GM23338 (cell line): Measurements from ENCODE around the gene GSTA1. TPM values are rescaled to one million over a fixed set of nuclear protein-coding genes. Genes with fewer than 3 reads are reported as not detected.
"Not testable (repeated sequence)": the region's sequence is repeated elsewhere in the genome, so short reads cannot be mapped to it uniquely, and the experiment has no call there.

Experiments
- ATAC-seq: fragments of 200-7000 bp; cut with Tn5 transposase; 3 replicates; pipeline ENCODE4 v1.9.1; 2020
- DNase-seq: peaks from one replicate; pipeline ENCODE4 v3.0.0-alpha.2; 2015; ENCODE audit warnings: low spot score
- H2AFZ ChIP-seq: fragments of 200-600 bp; sonication (generic); 2 replicates; pipeline ENCODE4 v1.8.0; 2016; ENCODE audit warnings: antibody characterized with exemption, mild to moderate bottlenecking, moderate library complexity
- H3F3A ChIP-seq: fragments of 200-600 bp; sonication (generic); replicated peaks from 2 replicates; pipeline ENCODE4 v1.8.0; 2017; ENCODE audit warnings: antibody characterized with exemption, mixed run types, low read depth
- H3K27ac ChIP-seq: fragments of 200-600 bp; sonication (generic); 2 replicates; pipeline ENCODE4 v1.6.1; 2016; ENCODE audit warnings: low read depth
- H3K27me3 ChIP-seq: fragments of 200-600 bp; sonication (generic); 2 replicates; pipeline ENCODE4 v1.8.0; 2016; ENCODE audit warnings: mild to moderate bottlenecking, mixed run types, moderate library complexity; ENCODE audit not compliant: insufficient read depth
- H3K36me3 ChIP-seq: fragments of 200-600 bp; sonication (generic); 2 replicates; pipeline ENCODE4 v1.8.0; 2016; ENCODE audit warnings: mild to moderate bottlenecking; ENCODE audit not compliant: insufficient read depth
- H3K4me1 ChIP-seq: fragments of 200-600 bp; sonication (generic); 2 replicates; pipeline ENCODE4 v1.8.0; 2016; ENCODE audit warnings: mild to moderate bottlenecking, moderate library complexity; ENCODE audit not compliant: insufficient read depth
- H3K4me2 ChIP-seq: fragments of 200-600 bp; sonication (generic); 2 replicates; pipeline ENCODE4 v1.7.1; 2017; ENCODE audit warnings: mixed run types
- H3K4me3 ChIP-seq: fragments of 200-600 bp; sonication (generic); 2 replicates; pipeline ENCODE4 v1.6.1; 2016; ENCODE audit warnings: mixed run types
- H3K79me2 ChIP-seq: fragments of 200-600 bp; sonication (generic); replicated peaks from 2 replicates; pipeline ENCODE4 v1.8.0; 2017; ENCODE audit warnings: mild to moderate bottlenecking; ENCODE audit not compliant: insufficient read depth
- H3K9me2 ChIP-seq: fragments of 200-600 bp; sonication (generic); 2 replicates; pipeline ENCODE4 v1.8.0; 2017; ENCODE audit not compliant: insufficient read depth
- H4K20me1 ChIP-seq: fragments of 200-600 bp; sonication (generic); replicated peaks from 2 replicates; pipeline ENCODE4 v1.8.0; 2017; ENCODE audit warnings: mild to moderate bottlenecking; ENCODE audit not compliant: insufficient read depth
- H3K27ac Mint-ChIP-seq: 2 replicates; pipeline ENCODE4 v1.8.0; 2020; ENCODE audit warnings: inconsistent platforms, mild to moderate bottlenecking, moderate library complexity, mixed read lengths
- H3K27me3 Mint-ChIP-seq: 3 replicates; pipeline ENCODE4 v1.8.0; 2022; ENCODE audit warnings: low read depth, mild to moderate bottlenecking, moderate library complexity, mixed read lengths, inconsistent platforms; ENCODE audit not compliant: insufficient read depth, poor library complexity
- H3K36me3 Mint-ChIP-seq: 3 replicates; pipeline ENCODE4 v1.8.0; 2021; ENCODE audit warnings: low read depth, mild to moderate bottlenecking, inconsistent platforms, moderate library complexity, mixed read lengths
- H3K4me1 Mint-ChIP-seq: 3 replicates; pipeline ENCODE4 v1.8.0; 2020; ENCODE audit warnings: mild to moderate bottlenecking, inconsistent platforms, mixed read lengths
- H3K4me3 Mint-ChIP-seq: 3 replicates; pipeline ENCODE4 v1.8.0; 2021; ENCODE audit warnings: moderate library complexity, mild to moderate bottlenecking, inconsistent platforms, mixed read lengths
- H3K9me3 Mint-ChIP-seq: 3 replicates; pipeline ENCODE4 v1.8.0; 2020; ENCODE audit warnings: moderate library complexity, mild to moderate bottlenecking, inconsistent platforms, mixed read lengths
- STAT1 ChIP-seq: IDR thresholded peaks from one replicate; pipeline ENCODE4 v1.6.1; 2016; ENCODE audit warnings: antibody characterized with exemption; ENCODE audit not compliant: unreplicated experiment
- ZNF462 ChIP-seq: fragments of 250-450 bp; sonication (Bioruptor Pico); IDR thresholded peaks from 2 replicates; pipeline ENCODE4 v1.5.0; 2020; ENCODE audit warnings: mild to moderate bottlenecking, moderate library complexity
- polyA plus RNA-seq: library from polyadenylated mRNA; unstranded; fragments of >200 nt; fragmentation: Nextera tagmentation; extraction: Ambion mirVana; gene quantifications from 2 replicates; pipeline ENCODE4 v1.2.1, GENCODE V29; 2016
- total RNA-seq: library from RNA; depleted of rRNA; stranded (reverse); fragments of >200 nt; shearing (Covaris generic); gene quantifications from 2 replicates; pipeline ENCODE4 v1.2.3, GENCODE V29; 2014

GSTA1 gene
- total and polyA plus RNA-seq, 2 experiments from 2014 or later = not detected

DNA sequence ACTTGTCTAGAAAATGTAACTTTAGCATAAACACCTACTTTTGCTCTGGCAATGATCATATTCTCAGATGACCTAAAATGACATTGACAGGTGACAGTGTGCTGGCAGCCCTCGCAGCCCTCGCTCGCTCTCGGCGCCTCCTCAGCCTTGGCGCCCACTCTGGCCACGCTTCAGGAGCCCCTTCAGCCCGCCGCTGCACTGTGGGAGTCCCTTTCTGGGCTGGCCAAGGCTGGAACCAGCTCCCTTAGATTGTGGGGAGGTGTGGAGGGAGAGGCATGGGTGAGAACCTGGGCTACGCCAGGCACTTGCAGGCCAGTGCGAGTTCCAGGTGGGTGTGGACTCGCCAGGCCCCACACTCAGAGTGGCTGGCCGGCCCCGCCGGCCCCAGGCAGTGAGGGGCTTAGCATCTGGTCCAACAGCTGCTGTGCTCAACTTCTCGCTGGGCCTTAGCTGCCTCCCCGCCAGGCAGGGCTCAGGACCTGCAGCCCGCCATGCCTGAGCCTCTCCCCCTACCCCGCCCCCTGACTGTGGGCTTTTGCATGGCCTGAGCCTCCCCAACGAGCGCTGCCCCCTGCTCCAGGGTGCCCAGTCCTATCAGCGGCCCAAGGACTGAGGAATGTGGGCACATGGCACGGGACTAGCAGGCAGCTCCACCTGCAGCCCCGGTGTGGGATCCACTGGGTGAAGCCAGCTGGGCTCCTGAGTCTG lies 17.2 kb downstream of the GSTA1 start (continued):
- no peak for TF ChIP-seq ZNF462 (CRISPR knock-in tag)
- TF ChIP-seq STAT1 = no peak

DNA sequence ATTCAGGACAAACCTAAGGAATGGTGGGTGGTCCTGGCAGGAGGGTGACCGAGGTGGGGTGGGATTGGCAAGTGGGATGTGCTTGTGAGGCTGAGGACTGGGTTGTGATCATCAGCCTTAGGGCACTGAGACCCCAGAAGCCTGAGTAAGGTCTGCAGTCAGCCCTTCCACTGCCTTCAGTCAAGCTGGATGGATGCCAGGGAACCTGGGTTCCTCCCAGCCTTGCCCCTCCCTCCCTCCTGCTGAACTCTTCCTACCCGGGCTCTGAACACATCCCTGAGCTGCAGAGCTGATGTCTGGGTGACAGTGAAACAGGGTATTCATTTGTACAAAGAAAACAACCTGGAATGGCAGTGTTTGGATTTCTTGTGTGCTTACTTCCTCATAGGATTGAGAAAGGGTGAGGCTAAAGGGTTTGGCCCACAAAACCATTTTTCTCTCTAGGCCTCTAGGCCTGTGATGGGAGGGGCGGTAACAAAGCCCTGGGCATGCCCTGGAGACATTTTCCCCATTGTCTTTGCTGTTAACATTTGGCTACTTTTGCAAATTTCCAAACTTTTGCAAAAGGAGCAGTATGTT lies 20.8 kb downstream of the GSTA1 start:
- not testable (repeated sequence) for H3K27ac ChIP-seq, H3K4me1 Mint-ChIP-seq, H3K4me2 ChIP-seq, H3K4me1 ChIP-seq, H3K27me3 Mint-ChIP-seq, H3K27ac Mint-ChIP-seq, H4K20me1 ChIP-seq, H3K27me3 ChIP-seq, H3K79me2 ChIP-seq, ATAC-seq, H3K4me3 ChIP-seq, H3K4me3 Mint-ChIP-seq, DNase-seq, H3F3A ChIP-seq, H3K36me3 ChIP-seq, H3K9me2 ChIP-seq, H3K36me3 Mint-ChIP-seq, H2AFZ ChIP-seq
- H3K9me3 Mint-ChIP-seq = peaks cover 23% of the 10 kb centered on the region

DNA sequence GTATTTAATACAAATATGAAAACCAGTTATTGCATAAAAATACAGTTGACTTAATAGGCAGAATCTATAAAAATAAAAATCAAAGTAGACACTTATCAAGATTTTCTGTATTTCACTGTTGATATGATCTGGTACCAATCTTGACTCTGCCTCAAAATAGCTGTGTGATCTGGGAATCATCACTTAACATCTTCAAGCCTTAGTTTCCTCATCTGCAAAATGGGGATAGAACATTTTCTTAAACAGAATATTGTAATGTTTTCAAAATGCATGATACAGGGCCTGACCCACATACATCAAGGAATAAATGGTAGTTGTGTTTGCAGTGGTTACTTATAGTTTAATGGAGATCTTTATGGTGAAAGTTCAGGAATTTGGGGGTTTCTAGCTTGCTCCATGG lies 21.4 kb downstream of the GSTA1 start:
- H3K4me3 ChIP-seq, H3K27ac ChIP-seq, H3K4me2 ChIP-seq, H3K9me2 ChIP-seq, H4K20me1 ChIP-seq, H3K27me3 Mint-ChIP-seq, H3K4me3 Mint-ChIP-seq, DNase-seq, H3K36me3 ChIP-seq, ATAC-seq, H3K79me2 ChIP-seq, H3F3A ChIP-seq, H2AFZ ChIP-seq, H3K4me1 ChIP-seq, H3K27ac Mint-ChIP-seq, H3K36me3 Mint-ChIP-seq, H3K4me1 Mint-ChIP-seq, H3K27me3 ChIP-seq: not testable (repeated sequence)
- H3K9me3 Mint-ChIP-seq = peaks cover 23% of the 10 kb centered on the region
